Esophagus squamous epithelium (tissue), 4 donors: Measurements from ENCODE around the gene TIMP3.

ENCODE experiments used
- CTCF ChIP-seq, 6 experiments: fragments of 450-650 bp in 4 of 6; fragments of 200-600 bp in 2 of 6; sonication (generic) in 2 of 6; IDR thresholded peaks; one replicate each; pipeline ENCODE4 v1.5.1; 2016 to 2019; ENCODE audit warnings: antibody characterized with exemption in 6 of 6, mild to moderate bottlenecking in 4 of 6, moderate library complexity in 4 of 6
- POLR2A ChIP-seq, 4 donors: fragments of 450-650 bp; IDR thresholded peaks; one replicate each; pipeline ENCODE4 v1.6.1; 2017; ENCODE audit warnings: antibody characterized with exemption in 4 of 4, mild to moderate bottlenecking in 4 of 4, moderate library complexity in 3 of 4

GRCh38 chr22:32823024-32823730, 21.7 kb downstream of the TIMP3 start:
- TF ChIP-seq POLR2A (IDR thresholded peaks at IDR 0.05) = no peak
- TF ChIP-seq CTCF (IDR thresholded peaks at IDR 0.05) = peak in 4 of 6 experiments; percentile 11 to 43 (median 12)
